HEK293T (cell line): ENCODE results near the gene ATP1A2.
A peak's percentile ranks its signal among the peaks of the same experiment; 100 is the strongest.

ENCODE experiments used
- CTCF ChIA-PET: fragments of 350-600 bp; formaldehyde crosslinking; extraction: SDS; loops from one replicate; lab custom pipeline; 2021; ENCODE audit warnings: antibody characterized with exemption, inconsistent platforms; lab: Yijun Ruan, JAX
- POLR2A ChIA-PET: fragments of 350-600 bp; formaldehyde crosslinking; extraction: SDS; loops from one replicate; lab custom pipeline; 2020; ENCODE audit warnings: antibody characterized with exemption, inconsistent platforms; lab: Yijun Ruan, JAX
- DNase-seq: peaks from one replicate; pipeline ENCODE4 v3.0.0; 2012; ENCODE audit warnings: mixed read lengths; ENCODE audit errors: extremely low spot score
- ARNT ChIP-seq: fragments of 450-650 bp; IDR thresholded peaks from 2 replicates; pipeline ENCODE4 v1.6.1; 2017; ENCODE audit warnings: mild to moderate bottlenecking
- BHLHE40 ChIP-seq: fragments of 450-650 bp; IDR thresholded peaks from 2 replicates; pipeline ENCODE4 v1.6.1; 2016; ENCODE audit warnings: mild to moderate bottlenecking, moderate library complexity, borderline replicate concordance
- CTBP1 ChIP-seq: fragments of 450-650 bp; IDR thresholded peaks from 2 replicates; pipeline ENCODE4 v1.6.1; 2016; ENCODE audit warnings: borderline replicate concordance
- ELF4 ChIP-seq: fragments of 450-650 bp; IDR thresholded peaks from 2 replicates; pipeline ENCODE4 v1.6.1; 2017; ENCODE audit warnings: antibody characterized with exemption
- FOXA1 ChIP-seq: fragments of 450-650 bp; IDR thresholded peaks from 2 replicates; pipeline ENCODE4 v1.6.1; 2016; ENCODE audit warnings: mild to moderate bottlenecking
- FOXK2 ChIP-seq: fragments of 450-650 bp; IDR thresholded peaks from 2 replicates; pipeline ENCODE4 v1.6.1; 2016; ENCODE audit warnings: mild to moderate bottlenecking
- FOXM1 ChIP-seq: fragments of 450-650 bp; IDR thresholded peaks from 2 replicates; pipeline ENCODE4 v1.6.1; 2017; ENCODE audit warnings: mild to moderate bottlenecking, borderline replicate concordance
- HDGF ChIP-seq: fragments of 450-650 bp; IDR thresholded peaks from 2 replicates; pipeline ENCODE4 v1.6.1; 2017; ENCODE audit warnings: antibody characterized with exemption, borderline replicate concordance
- L3MBTL2 ChIP-seq: fragments of 450-650 bp; conservative IDR thresholded peaks from 2 replicates; pipeline ENCODE4 v1.6.1; 2016; ENCODE audit warnings: mild to moderate bottlenecking
- LEF1 ChIP-seq: fragments of 450-650 bp; IDR thresholded peaks from 2 replicates; pipeline ENCODE4 v1.6.1; 2017; ENCODE audit warnings: mild to moderate bottlenecking, borderline replicate concordance
- NFRKB ChIP-seq: fragments of 450-650 bp; IDR thresholded peaks from 2 replicates; pipeline ENCODE4 v1.6.1; 2016; ENCODE audit warnings: mild to moderate bottlenecking, moderate library complexity
- PKNOX1 ChIP-seq: fragments of 450-650 bp; IDR thresholded peaks from 2 replicates; pipeline ENCODE4 v1.6.1; 2016
- SP1 ChIP-seq: fragments of 450-650 bp; IDR thresholded peaks from 2 replicates; pipeline ENCODE4 v1.6.1; 2017
- SUZ12 ChIP-seq: fragments of 450-650 bp; IDR thresholded peaks from 2 replicates; pipeline ENCODE4 v1.6.1; 2016; ENCODE audit warnings: mild to moderate bottlenecking
- TARDBP ChIP-seq: fragments of 450-650 bp; IDR thresholded peaks from 2 replicates; pipeline ENCODE4 v1.6.1; 2016
- ZNF384 ChIP-seq: fragments of 450-650 bp; IDR thresholded peaks from 2 replicates; pipeline ENCODE4 v1.6.1; 2016

Gene ATP1A2

GRCh38 chr1:160070243-160071163, 45.1 kb upstream of the ATP1A2 start:
- TF ChIP-seq FOXK2 (no peak), ZNF384 (no peak), SUZ12 (no peak), L3MBTL2 (no peak)
- peak; percentile 94 for DNase-seq
- ChIA-PET POLR2A (no interaction called here), CTCF (interaction anchor here (0.7 to 3.0 kb wide), 5 partner anchors 8 to 24 kb away, joined by 3 to 13 read pairs (median 6); partner anchors contain the start of gene KCNJ9)

DNA sequence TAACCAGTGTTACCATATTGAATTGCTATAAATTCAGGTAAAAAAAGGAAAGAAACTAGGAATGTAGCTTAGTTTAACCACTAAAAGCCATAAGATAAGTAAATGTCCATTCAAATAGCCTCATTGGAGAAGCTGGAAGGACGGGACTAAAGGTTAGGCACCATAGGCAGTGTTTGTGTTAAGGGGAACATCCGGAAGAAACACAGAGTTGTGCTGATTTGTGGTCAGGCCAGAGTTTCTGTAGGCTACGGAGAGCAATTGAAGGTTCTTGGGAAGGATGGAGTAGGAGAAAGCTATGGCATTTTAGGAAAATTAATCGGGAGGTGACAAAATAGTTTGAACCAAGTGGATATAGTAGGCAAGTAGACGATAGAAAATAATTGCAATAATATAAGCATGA, 44.3 kb upstream of the ATP1A2 start:
- TF ChIP-seq ZNF384 = no peak
- DNase-seq = no peak
- ChIA-PET CTCF (interaction anchor here (1.4 to 3.0 kb wide), 2 partner anchors 13 to 25 kb away, joined by 8 to 13 read pairs; no protein-coding TSS in a partner anchor), POLR2A (no interaction called here)

DNA sequence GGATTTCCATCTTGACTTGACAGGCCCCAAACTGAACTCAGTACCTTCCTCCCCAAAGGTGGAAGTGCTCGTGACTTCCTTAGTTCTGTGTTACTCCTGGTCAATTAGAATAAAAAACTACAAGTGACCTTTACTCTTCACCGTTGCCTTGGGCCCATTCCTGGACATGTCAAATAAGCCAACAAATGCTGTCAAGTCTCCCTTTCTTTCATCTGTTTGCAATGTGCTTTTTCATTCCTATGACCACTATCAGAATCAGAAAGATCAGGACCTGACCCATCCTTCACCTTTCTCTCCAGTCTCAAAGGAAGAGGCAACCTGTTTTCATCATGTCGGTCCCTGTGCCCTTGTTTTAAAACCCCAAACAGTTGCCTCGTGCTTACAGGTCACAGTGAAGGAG, 40.7 kb upstream of the ATP1A2 start:
- TF ChIP-seq ZNF384 (no peak), ARNT (no peak), L3MBTL2 (no peak), SP1 (no peak), TARDBP (no peak), HDGF (no peak), BHLHE40 (no peak), SUZ12 (no peak), NFRKB (no peak), FOXK2 (no peak)
- DNase-seq = no peak
- CTCF ChIA-PET = interaction anchor here (0.6 to 1.8 kb wide), 2 partner anchors 10 to 302 kb away, joined by 4 to 8 read pairs; no protein-coding TSS in a partner anchor
- POLR2A ChIA-PET = no interaction called here

DNA sequence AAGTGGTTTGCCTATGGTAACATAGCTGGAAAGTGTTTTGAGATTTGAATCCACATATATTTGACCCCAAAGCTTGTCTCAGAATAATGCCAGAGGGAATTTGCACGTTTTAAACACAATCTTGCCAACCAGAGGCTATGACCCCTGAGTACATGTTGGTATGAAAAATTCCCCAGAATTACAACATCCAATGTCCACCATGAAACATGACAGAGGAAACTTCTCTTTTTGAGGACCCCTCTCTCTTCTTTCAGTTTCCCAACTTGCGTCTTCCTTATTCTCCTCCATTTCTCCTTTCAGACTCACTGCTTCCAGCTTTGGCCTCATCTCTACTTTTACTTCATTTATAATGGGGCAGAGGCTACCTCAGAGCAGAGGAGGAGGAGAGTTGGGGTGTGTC, 39.7 kb upstream of the ATP1A2 start:
- TF ChIP-seq ELF4 = no peak
- no peak for TF ChIP-seq SP1
- TF ChIP-seq PKNOX1 = no peak
- TF ChIP-seq HDGF = no peak
- TF ChIP-seq TARDBP = no peak
- no peak for TF ChIP-seq SUZ12
- TF ChIP-seq L3MBTL2 = no peak
- no peak for TF ChIP-seq FOXK2
- no peak for TF ChIP-seq CTBP1
- TF ChIP-seq ZNF384 = no peak
- no peak for TF ChIP-seq FOXM1
- TF ChIP-seq NFRKB = no peak
- no peak for TF ChIP-seq FOXA1
- no peak for TF ChIP-seq ARNT
- no peak for TF ChIP-seq LEF1
- no peak for TF ChIP-seq BHLHE40
- no peak for DNase-seq
- CTCF ChIA-PET = interaction anchor here (0.5 to 1.8 kb wide), 2 partner anchors 10 to 19 kb away, joined by 3 to 8 read pairs; no protein-coding TSS in a partner anchor
- POLR2A ChIA-PET = no interaction called here

DNA sequence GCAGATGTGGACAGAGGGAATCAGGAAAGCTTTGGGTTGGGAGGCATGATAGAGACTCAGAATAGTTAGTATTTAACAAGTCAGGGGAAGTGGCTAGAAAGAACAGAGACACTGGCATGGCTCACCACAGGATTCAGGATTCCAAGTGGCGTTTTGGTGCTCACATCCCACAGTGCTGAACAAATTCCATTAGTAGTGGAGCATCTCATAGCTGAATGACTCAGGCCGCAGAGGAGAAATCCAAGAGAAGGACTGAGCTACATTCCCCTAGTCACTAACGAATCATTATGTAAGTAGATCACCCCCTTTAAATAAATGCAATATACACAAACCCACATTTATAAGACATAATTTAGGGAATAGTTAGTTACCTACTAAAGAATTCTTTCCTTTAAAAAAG, 39.3 kb upstream of the ATP1A2 start:
- ChIA-PET POLR2A (no interaction called here), CTCF (interaction anchor here (0.5 to 1.8 kb wide), 2 partner anchors 9 to 19 kb away, joined by 3 to 8 read pairs; no protein-coding TSS in a partner anchor)
- DNase-seq = no peak
- TF ChIP-seq FOXK2 = no peak
- no peak for TF ChIP-seq LEF1
- no peak for TF ChIP-seq CTBP1
- TF ChIP-seq SP1 = no peak
- TF ChIP-seq SUZ12 = no peak
- no peak for TF ChIP-seq ZNF384
- TF ChIP-seq BHLHE40 = no peak
- no peak for TF ChIP-seq NFRKB
- no peak for TF ChIP-seq ARNT
- no peak for TF ChIP-seq FOXA1
- no peak for TF ChIP-seq L3MBTL2
- TF ChIP-seq TARDBP = no peak
- no peak for TF ChIP-seq PKNOX1
- TF ChIP-seq FOXM1 = no peak
- no peak for TF ChIP-seq HDGF
- TF ChIP-seq ELF4 = no peak

- DNase-seq = no peak
- CTCF ChIA-PET = interaction anchor here (0.8 to 3.4 kb wide), 7 partner anchors 8 to 175 kb away, joined by 3 to 43 read pairs (median 5); no protein-coding TSS in a partner anchor
- POLR2A ChIA-PET = interaction anchor here (1.0 kb wide), 1 partner anchor 13 kb away, joined by 5 read pairs; no protein-coding TSS in a partner anchor
- TF ChIP-seq PKNOX1 = no peak
- TF ChIP-seq BHLHE40 = no peak
- no peak for TF ChIP-seq LEF1
- TF ChIP-seq ELF4 = no peak
- TF ChIP-seq ARNT = no peak
- TF ChIP-seq FOXM1 = no peak
- TF ChIP-seq FOXK2 = no peak
- TF ChIP-seq NFRKB = no peak
- TF ChIP-seq HDGF = no peak
- no peak for TF ChIP-seq ZNF384
- TF ChIP-seq L3MBTL2 = no peak
- TF ChIP-seq TARDBP = no peak
- TF ChIP-seq CTBP1 = no peak
- no peak for TF ChIP-seq SUZ12
- no peak for TF ChIP-seq FOXA1
- no peak for TF ChIP-seq SP1
Measured at GRCh38 chr1:160077486-160077885, 38.1 kb upstream of the ATP1A2 start.
